ENCODE results near the gene TRPM1.

The TRPM1 gene

GRCh38 chr15:31101262-31102038 is at the start of gene TRPM1:
TRPM1 (minus strand) TSS chr15:31101725; CDS start chr15:31081355, 20,370 bp downstream.
- no peak for DNase-seq

DNA sequence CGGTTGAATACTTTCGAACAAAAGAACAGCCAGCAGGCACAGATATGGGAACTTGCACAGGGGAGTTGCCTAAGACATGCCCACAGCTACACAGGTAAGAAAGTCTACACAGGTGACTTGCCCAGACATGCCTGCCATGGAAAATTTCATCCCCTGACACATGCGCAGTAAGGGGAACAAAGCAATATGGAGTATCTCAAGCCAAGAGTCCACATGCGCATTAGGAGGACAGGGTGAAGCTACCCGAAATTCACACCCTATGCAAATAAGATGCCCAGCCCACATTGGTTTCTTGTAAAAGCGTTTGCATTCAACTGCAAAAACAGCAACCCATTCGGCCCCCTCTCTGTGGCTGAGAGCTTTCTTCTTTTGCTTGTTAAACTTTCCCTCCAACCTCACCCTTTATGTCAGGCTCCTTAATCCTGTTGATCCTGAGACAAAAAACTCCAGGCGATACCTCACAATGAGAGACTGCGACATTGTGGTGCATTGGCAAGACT is 49.3 kb upstream of the TRPM1 start:
- no peak for DNase-seq

DNA sequence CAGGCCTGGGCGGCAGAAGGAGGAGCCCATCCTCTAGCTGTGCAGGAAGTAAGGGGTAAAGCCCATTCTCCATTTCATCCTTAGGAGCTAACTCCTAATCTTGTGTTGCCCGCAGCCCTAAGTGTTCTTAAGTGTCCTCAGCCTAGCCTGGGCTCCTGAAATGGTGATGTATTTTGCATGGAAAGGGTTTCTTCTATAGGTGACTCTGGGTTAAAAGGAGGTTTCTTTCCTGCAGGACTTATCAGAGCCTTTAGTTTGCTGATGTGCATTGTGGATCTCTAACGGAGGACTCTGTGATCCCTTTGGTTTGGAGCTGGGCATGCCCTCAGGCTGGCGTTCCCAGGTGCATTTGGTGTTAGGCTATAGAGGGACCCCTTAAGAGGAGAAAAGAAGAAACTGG is 48.5 kb upstream of the TRPM1 start:
- DNase-seq = no peak

- DNase-seq = no peak
Measured at GRCh38 chr15:31149088-31149505, 47.6 kb upstream of the TRPM1 start.

DNA sequence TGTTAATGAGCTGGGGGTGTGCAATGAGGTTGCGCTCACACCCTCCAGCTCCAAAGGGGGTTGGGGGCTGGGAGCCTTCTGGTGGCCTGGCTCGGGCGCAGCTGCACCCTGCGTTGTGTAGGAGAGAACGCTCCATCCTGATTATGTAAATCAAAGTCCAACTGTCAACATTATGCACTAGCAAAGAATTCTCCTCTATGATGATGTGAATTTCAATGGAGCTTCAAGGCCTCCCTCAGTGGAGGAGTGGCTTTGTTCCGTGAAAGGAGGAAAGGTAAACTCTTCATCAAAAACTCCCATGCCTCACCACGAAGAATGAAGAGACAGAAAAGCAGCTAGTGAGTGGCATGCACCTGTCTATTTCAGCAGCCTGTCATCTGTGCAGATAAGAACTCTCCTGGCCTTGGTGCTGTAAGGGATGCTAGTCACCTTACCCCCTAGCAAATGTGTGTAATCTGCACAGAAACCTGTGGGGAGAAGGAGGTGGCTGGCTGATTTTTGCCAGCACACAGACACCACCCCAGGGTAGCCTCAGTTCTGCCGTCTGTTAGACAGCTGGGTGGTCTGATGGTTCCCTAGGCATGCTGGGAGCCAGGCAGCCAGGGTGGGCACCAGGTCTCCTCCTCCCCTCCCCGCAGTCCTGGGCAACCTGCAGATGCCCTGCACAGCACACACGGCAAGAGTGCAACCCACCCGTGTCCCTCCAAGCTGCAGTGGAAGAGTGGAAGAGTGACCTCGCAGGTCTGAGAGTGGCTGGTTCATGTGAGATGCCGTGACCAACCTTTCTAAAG is 47.0 kb upstream of the TRPM1 start:
- DNase-seq = no peak

- DNase-seq = no peak
Measured at GRCh38 chr15:31147944-31148296, 46.4 kb upstream of the TRPM1 start.

GRCh38 chr15:31147456-31147855 is 45.9 kb upstream of the TRPM1 start:
- no peak for DNase-seq

GRCh38 chr15:31145271-31145911 is 43.9 kb upstream of the TRPM1 start:
- no peak for DNase-seq

DNA sequence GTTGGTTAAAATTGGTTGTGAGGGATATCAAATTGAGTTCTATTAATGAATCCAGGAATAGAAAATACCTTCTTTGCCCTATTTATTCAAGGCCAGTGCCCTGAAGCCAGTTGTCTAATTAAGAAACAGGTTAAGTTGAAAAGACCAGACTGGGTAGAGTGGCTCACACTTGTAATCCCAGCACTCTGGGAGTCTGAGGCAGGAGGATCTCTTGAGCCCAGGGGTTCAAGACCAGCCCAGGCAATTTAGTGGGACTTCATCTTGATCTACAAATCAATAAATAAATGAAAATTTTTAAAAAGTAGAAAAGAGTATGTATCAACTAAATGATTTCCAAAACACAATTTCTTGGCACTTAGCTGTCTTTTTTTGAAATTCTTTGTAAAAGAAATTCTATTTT is 40.3 kb upstream of the TRPM1 start:
- DNase-seq = no peak

DNA sequence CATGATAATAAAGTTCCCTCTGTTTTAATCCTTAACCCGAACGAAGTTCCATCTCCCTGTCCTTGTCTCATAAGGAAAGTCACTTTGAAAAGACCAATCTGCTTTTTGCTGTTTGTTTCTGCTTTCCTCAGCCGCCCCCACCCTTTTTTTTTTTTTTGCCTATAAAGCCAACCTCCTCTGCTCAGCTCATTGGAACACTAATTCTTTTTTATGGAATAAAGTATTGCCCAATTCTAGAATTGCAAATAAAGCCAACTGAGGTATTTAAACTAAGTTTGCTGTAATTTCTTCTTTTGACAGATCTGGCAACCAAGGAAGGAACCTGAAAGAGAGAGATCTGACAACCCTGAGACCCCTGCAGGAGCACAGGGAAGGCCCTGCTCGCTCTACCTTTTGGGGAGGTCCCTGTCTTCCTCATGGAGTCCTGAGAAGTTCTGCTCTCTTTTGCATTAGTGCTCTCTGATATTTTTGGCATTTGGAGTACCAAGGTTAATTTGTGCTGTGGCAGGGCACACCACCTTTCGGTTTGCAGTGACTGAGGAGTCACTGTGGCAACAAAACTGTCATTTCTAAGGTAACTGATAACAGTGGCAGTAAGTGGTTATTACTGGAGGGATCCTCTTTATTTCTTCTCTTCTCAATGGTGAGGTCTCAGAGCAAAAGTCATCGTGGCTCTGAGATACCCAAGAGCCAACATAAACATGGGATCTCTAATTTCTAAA is 35.2 kb upstream of the TRPM1 start:
- no peak for DNase-seq

GRCh38 chr15:31136016-31136415 is 34.5 kb upstream of the TRPM1 start:
- DNase-seq = no peak

GRCh38 chr15:31135523-31135922 is 34.0 kb upstream of the TRPM1 start:
- no peak for DNase-seq

DNA sequence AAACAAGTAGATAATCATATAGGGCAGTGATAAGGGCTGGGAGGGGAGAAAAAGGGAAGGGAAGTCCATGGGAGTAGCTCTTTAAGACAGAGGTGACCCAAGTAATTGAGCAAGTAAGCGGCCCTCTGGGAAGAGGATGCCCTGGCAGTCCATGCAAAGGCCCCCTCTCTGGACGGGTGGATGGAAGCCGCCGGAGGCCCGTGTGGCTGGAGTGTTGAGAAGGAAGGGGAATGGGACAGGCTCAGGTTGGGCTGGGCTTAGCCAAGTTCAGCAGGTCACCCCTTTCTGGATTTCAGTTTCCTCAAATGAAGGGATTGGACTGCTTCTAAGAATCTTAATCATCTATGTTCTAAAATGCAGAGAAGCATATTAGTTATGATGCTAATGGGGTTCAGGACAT is 32.4 kb upstream of the TRPM1 start:
- DNase-seq = no peak

DNA sequence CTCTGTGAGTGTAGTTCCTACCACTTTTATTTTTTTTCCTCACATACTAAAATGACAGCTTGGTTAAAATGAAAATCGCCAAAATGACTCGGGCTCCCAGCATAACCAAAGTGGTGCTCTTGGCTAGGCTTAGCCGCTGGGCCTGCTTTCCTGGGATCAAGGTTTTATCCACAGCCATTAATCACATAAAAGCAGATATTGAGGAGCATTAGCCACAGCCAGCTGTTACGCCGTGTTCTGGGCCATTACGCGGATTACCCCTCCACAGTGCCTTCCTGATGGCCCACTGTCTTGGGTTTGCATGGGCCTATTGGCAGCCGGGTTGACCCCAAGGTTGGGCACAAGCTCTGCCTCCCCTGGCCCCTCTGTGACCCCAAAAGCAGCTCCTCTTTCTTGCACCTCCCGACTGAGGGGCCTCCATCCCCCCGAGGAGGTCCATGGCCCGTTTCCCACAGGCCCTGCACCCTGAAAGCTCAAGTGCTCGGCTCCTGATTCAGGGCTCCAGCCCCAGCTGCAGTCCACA is 30.4 kb upstream of the TRPM1 start:
- DNase-seq = no peak

GRCh38 chr15:31130576-31131237 is 29.2 kb upstream of the TRPM1 start:
- no peak for DNase-seq

- DNase-seq = no peak
Measured at GRCh38 chr15:31129769-31130303, 28.3 kb upstream of the TRPM1 start.

DNA sequence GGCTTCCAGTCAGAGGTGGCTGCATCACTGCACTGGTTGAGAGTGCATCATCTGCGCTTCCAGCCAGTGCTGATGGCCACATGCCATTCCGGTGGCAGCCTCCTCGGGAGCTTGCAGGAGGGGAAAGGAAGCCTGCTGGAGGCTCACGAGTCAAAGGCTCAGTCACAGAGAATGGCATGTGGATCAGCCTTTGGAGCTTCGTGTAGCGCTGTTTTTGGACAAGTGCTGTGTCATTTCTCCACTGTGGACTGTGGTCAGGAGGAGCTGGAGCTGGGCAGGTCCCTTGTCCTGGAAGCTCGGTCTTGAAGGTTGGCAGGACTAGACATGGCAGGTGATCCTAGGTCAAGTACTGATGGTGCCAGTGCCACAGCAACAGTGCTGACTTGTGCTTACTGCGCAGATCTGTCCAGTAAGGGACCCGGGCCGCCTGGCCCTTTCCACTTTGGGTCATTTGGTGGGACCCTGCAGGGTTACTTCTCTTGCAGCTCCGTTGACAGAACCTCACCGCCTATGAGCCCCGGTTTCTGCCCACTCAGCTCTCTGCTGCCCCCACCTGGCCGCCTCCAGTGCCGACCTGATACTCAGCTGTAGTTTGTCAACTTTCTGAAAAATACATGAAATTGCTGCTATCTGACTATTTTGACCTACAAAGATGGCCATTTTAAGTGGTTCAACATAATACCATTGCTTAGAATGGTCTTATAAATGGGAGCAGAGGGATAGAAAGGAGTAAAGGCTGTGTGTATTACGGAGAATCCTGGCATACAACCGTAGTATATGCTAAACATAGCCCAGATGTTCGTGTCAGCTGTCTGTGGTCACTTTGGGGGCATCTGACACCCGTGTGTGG is 27.6 kb upstream of the TRPM1 start:
- DNase-seq = peak; percentile 66 to 70

DNA sequence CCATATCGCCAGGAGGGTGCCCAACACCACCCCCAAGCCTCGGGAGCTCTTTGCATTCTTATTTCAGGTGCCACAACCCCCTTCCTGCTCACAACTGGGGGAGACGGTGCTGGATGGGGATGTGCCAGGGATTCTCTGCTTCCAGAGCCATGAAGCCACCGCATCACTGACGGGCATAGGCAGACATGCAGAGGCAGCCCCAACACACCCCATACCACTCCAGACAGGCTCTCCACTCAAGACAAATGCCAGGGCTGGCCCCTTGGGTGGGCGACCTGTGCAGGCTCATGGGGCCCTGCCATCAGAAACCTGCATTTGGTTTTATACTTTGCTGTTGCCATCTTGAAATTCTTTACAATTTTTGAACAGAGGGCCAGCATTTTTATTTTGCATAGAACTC is 27.0 kb upstream of the TRPM1 start:
- no peak for DNase-seq

- DNase-seq = no peak
Measured at GRCh38 chr15:31127596-31128261, 26.2 kb upstream of the TRPM1 start.

DNA sequence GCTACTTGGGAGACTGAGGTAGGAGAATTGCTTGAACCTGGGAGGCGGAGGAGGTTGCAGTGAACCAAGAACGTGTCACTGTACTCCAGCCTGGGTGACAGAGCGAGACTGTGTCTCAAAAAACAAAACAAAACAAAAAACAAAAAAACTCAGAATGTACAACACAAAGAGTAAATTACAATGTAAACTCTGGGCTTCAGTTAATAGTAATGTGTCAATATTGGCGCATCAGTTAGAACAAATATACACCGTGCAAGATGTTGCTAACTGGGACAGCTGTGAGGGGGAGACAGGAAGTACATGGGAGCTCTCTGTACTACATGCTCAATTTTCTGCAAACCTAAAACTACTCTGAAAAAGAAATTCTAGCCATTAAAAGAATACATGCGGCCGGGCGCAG is 23.5 kb upstream of the TRPM1 start:
- no peak for DNase-seq

Measured in CD4-positive, alpha-beta T cell treated with Interleukin-1 beta for 1 hour (primary cell).